DOHH2 (cell line): ENCODE data around the gene EPB41L2.

Experiments
- H3F3A ChIP-seq: fragments of 200-600 bp; sonication (generic), shearing (Covaris generic); 2 replicates; pipeline ENCODE4 v1.6.0; 2016; ENCODE audit warnings: antibody characterized with exemption, mild to moderate bottlenecking; ENCODE audit not compliant: control insufficient read depth, insufficient read depth
- H3K27ac ChIP-seq: fragments of 200-600 bp; sonication (generic); 2 replicates; pipeline ENCODE4 v1.5.1; 2014; ENCODE audit warnings: low read depth, mild to moderate bottlenecking, low read length, moderate library complexity
- H3K27me3 ChIP-seq: fragments of 200-600 bp; sonication (generic); 2 replicates; pipeline ENCODE4 v1.6.1; 2014; ENCODE audit warnings: mild to moderate bottlenecking, low read length, mixed read lengths; ENCODE audit not compliant: control insufficient read depth
- H3K36me3 ChIP-seq: fragments of 200-600 bp; sonication (generic); 2 replicates; pipeline ENCODE4 v1.6.1; 2014; ENCODE audit warnings: mild to moderate bottlenecking, low read length, moderate library complexity, mixed read lengths; ENCODE audit not compliant: control insufficient read depth
- H3K4me1 ChIP-seq: fragments of 200-600 bp; sonication (generic); 2 replicates; pipeline ENCODE4 v1.6.1; 2014; ENCODE audit warnings: mild to moderate bottlenecking, low read length, mixed read lengths; ENCODE audit not compliant: control insufficient read depth
- H3K4me2 ChIP-seq: fragments of 200-600 bp; sonication (generic); 2 replicates; pipeline ENCODE4 v1.6.0; 2014; ENCODE audit warnings: mild to moderate bottlenecking, low read length, moderate library complexity
- H3K4me3 ChIP-seq: fragments of 200-600 bp; sonication (generic); 2 replicates; pipeline ENCODE4 v1.5.1; 2014; ENCODE audit warnings: mild to moderate bottlenecking, low read length, mixed read lengths
- H3K79me2 ChIP-seq: fragments of 200-600 bp; sonication (generic); 2 replicates; pipeline ENCODE4 v1.6.1; 2014; ENCODE audit warnings: mild to moderate bottlenecking, low read length, mixed read lengths; ENCODE audit not compliant: control insufficient read depth
- H3K9me2 ChIP-seq: fragments of 200-600 bp; sonication (generic); replicated peaks from 2 replicates; pipeline ENCODE4 v1.6.1; 2014; ENCODE audit warnings: mild to moderate bottlenecking, low read length, mixed read lengths; ENCODE audit not compliant: control insufficient read depth
- H3K9me3 ChIP-seq: fragments of 200-600 bp; sonication (generic); 2 replicates; pipeline ENCODE4 v1.6.1; 2014; ENCODE audit warnings: antibody characterized with exemption, low read length, mixed read lengths; ENCODE audit not compliant: control insufficient read depth, insufficient read depth
- H4K20me1 ChIP-seq: fragments of 200-600 bp; sonication (generic); 2 replicates; pipeline ENCODE4 v1.6.0; 2014; ENCODE audit warnings: low read depth, mild to moderate bottlenecking, antibody characterized with exemption, low read length, moderate library complexity; ENCODE audit not compliant: control insufficient read depth, insufficient read depth
- CTCF ChIP-seq: fragments of 200-600 bp; sonication (generic); IDR thresholded peaks from one replicate; pipeline ENCODE4 v1.5.1; 2014; ENCODE audit warnings: antibody characterized with exemption, mild to moderate bottlenecking, low read depth, low read length; ENCODE audit not compliant: poor library complexity, severe bottlenecking
- EZH2phosphoT487 ChIP-seq: fragments of 200-600 bp; sonication (generic); IDR thresholded peaks from 2 replicates; pipeline ENCODE4 v1.6.1; 2017; ENCODE audit warnings: borderline replicate concordance, mild to moderate bottlenecking, antibody characterized with exemption, low read length, moderate library complexity, mixed read lengths

EPB41L2 gene

GRCh38 chr6:130858498-130859160 lies 204.4 kb downstream of the EPB41L2 start:
- Histone ChIP-seq H3K9me3 (no peaks in the 10 kb centered on the region), H3K4me2 (no peak overlapping the region), H3K4me1 (no peaks in the 10 kb centered on the region)

GRCh38 chr6:130858054-130858453 lies 205.0 kb downstream of the EPB41L2 start:
- no peaks in the 10 kb centered on the region for H3K79me2 ChIP-seq
- H3K9me3 ChIP-seq, result no peaks in the 10 kb centered on the region
- peaks cover 13% of the 10 kb centered on the region for H3K36me3 ChIP-seq
- H3K4me3 ChIP-seq, result no peak overlapping the region
- no peaks in the 10 kb centered on the region for H3F3A ChIP-seq
- H3K27ac ChIP-seq, result no peak overlapping the region
- TF ChIP-seq EZH2phosphoT487, result no peak
- TF ChIP-seq CTCF, result no peak
- no peaks in the 10 kb centered on the region for H4K20me1 ChIP-seq
- H3K4me2 ChIP-seq, result no peak overlapping the region
- no peaks in the 10 kb centered on the region for H3K27me3 ChIP-seq
- H3K9me2 ChIP-seq, result no peaks in the 10 kb centered on the region
- H3K4me1 ChIP-seq, result no peaks in the 10 kb centered on the region

More at GRCh38 chr6:130858498-130859160, 204.4 kb downstream of the EPB41L2 start:
- Histone ChIP-seq H3K36me3 (peaks cover 18% of the 10 kb centered on the region), H4K20me1 (no peaks in the 10 kb centered on the region), H3K27ac (no peak overlapping the region), H3K27me3 (no peaks in the 10 kb centered on the region), H3F3A (no peaks in the 10 kb centered on the region), H3K9me2 (no peaks in the 10 kb centered on the region), H3K4me3 (no peak overlapping the region), H3K79me2 (no peaks in the 10 kb centered on the region)
- TF ChIP-seq CTCF, result no peak
- TF ChIP-seq EZH2phosphoT487, result no peak

GRCh38 chr6:130853555-130854183 lies 209.4 kb downstream of the EPB41L2 start:
- TF ChIP-seq EZH2phosphoT487 (no peak), CTCF (no peak)
- peaks cover 7% of the 10 kb centered on the region; the same call in 1 of the 2 replicates for H3K36me3 ChIP-seq

More at GRCh38 chr6:130853555-130854183, 209.4 kb downstream of the EPB41L2 start:
- peaks cover 6% of the 10 kb centered on the region; the same call in 1 of the 2 replicates for H3K4me1 ChIP-seq
- no peaks in the 10 kb centered on the region for H3K9me2 ChIP-seq
- H3K9me3 ChIP-seq, result no peaks in the 10 kb centered on the region
- H3K79me2 ChIP-seq, result no peaks in the 10 kb centered on the region
- H3K27me3 ChIP-seq, result no peaks in the 10 kb centered on the region
- H3K4me3 ChIP-seq, result no peak overlapping the region
- no peak overlapping the region for H3K4me2 ChIP-seq
- no peaks in the 10 kb centered on the region for H4K20me1 ChIP-seq
- H3K27ac ChIP-seq, result no peak overlapping the region
- no peaks in the 10 kb centered on the region for H3F3A ChIP-seq
